Activated CD4-positive, alpha-beta T cell treated with anti-CD3 and anti-CD28 coated beads, Interleukin-2, amount 10 ng/mL, durations not matched to agents 24 days and 14 days (primary cell): ENCODE measurements around the gene RYR3. TPM values are rescaled to one million over a fixed set of nuclear protein-coding genes. Genes with fewer than 3 reads are reported as not detected.

Experiments
- DNase-seq: peaks from one replicate; pipeline ENCODE4 v3.0.0; 2022
- H3K27ac Mint-ChIP-seq: one replicate; pipeline ENCODE4 v1.8.0; 2022; ENCODE audit warnings: mild to moderate bottlenecking, mixed read lengths
- H3K27me3 Mint-ChIP-seq: one replicate; pipeline ENCODE4 v1.8.0; 2022; ENCODE audit warnings: mixed read lengths
- H3K36me3 Mint-ChIP-seq: one replicate; pipeline ENCODE4 v1.8.0; 2022; ENCODE audit warnings: low read depth, mild to moderate bottlenecking, mixed read lengths
- H3K4me1 Mint-ChIP-seq: one replicate; pipeline ENCODE4 v1.8.0; 2021; ENCODE audit warnings: mixed read lengths
- H3K4me3 Mint-ChIP-seq: one replicate; pipeline ENCODE4 v1.8.0; 2022; ENCODE audit warnings: mild to moderate bottlenecking, moderate library complexity, mixed read lengths
- H3K9me3 Mint-ChIP-seq: one replicate; pipeline ENCODE4 v1.8.0; 2021; ENCODE audit warnings: mixed read lengths
- intact Hi-C: fragments of 100-400 bp; cut with micrococcal nuclease; formaldehyde crosslinking; loops from one replicate; pipeline ENCODE4 v1.15.1; 2023
- total RNA-seq: library from RNA; stranded (reverse); gene quantifications from 2 replicates; pipeline ENCODE4 v1.2.3, GENCODE V29; 2022

Gene RYR3
- total RNA-seq, 1 donor from 2014 or later = not detected

GRCh38 chr15:33304924-33305323, 5.8 kb upstream of the RYR3 start:
- no peak overlapping the region for H3K27ac Mint-ChIP-seq
- H3K27me3 Mint-ChIP-seq = peaks cover 32% of the 10 kb centered on the region
- no peak overlapping the region for H3K4me3 Mint-ChIP-seq
- no peaks in the 10 kb centered on the region for H3K9me3 Mint-ChIP-seq
- DNase-seq = no peak
- H3K4me1 Mint-ChIP-seq = no peaks in the 10 kb centered on the region
- intact Hi-C loops = no loop called here
- H3K36me3 Mint-ChIP-seq = no peaks in the 10 kb centered on the region

DNA sequence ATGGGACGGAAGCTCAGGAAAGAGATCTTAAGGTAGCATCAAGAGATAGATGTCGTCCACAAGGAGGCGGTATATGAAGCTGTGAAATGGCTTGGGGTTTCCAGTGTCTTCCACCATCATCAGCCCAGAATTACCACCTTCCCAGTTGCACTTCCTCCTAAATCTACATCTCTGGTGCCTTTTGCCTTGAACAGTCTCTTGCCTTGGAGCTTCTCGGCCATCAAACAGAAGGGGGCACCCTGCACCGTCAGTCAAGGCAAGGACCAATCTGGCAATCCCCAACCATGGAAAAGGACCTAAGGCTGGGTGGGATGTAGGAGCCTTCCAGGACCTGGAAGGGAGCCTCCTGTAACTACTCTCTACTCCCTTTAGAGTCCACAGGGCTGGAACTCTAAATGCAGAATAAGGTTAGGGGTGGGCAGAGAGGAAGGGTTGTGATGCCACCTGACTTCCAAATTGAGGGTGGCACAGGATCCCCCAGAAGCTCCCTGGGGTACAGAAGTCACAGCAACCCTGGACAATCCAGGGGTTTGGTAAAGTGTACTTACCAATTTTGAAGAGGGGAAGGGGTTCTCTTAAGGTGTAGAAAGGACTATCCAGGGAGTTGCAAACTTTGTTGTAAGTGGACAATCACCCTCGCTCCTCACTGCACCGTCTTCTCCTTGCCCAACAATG, 1.0 kb upstream of the RYR3 start:
- no peak overlapping the region for H3K27ac Mint-ChIP-seq
- H3K4me3 Mint-ChIP-seq = no peak overlapping the region
- no peaks in the 10 kb centered on the region for H3K36me3 Mint-ChIP-seq
- H3K9me3 Mint-ChIP-seq = no peaks in the 10 kb centered on the region
- no peak for DNase-seq
- H3K27me3 Mint-ChIP-seq = peaks cover 45% of the 10 kb centered on the region
- intact Hi-C loops = no loop called here
- H3K4me1 Mint-ChIP-seq = peaks cover 3% of the 10 kb centered on the region

- H3K4me1 Mint-ChIP-seq = peaks cover 3% of the 10 kb centered on the region
- H3K4me3 Mint-ChIP-seq = no peak overlapping the region
- H3K27me3 Mint-ChIP-seq = peaks cover 38% of the 10 kb centered on the region
- no peak for DNase-seq
- no peaks in the 10 kb centered on the region for H3K9me3 Mint-ChIP-seq
- intact Hi-C loops = no loop called here
- H3K36me3 Mint-ChIP-seq = no peaks in the 10 kb centered on the region
- no peak overlapping the region for H3K27ac Mint-ChIP-seq
Measured at GRCh38 chr15:33311312-33311971, 675 bp downstream of the RYR3 start.

DNA sequence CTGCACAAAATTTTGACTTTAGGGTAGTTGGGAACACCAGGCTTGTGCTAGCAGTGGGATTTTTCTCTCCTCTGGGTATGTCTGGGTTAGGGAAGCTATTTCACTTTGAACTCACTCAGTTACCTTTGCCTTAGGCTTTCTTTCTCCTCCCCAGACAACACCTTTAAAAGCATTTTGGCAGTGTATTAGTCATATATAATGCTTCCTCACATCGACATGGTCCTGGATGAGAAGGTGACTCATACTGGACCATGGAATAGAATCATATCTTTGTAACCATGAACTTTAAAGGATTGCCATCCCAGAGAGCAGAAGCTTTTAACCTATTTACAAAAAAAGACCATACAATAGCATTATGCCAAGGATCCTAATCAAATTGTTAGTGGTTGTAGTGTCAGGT, 2.7 kb downstream of the RYR3 start:
- Mint-ChIP-seq H3K4me1 (peaks cover 3% of the 10 kb centered on the region), H3K4me3 (no peak overlapping the region), H3K36me3 (no peaks in the 10 kb centered on the region), H3K27ac (no peak overlapping the region), H3K27me3 (peaks cover 38% of the 10 kb centered on the region), H3K9me3 (no peaks in the 10 kb centered on the region)
- DNase-seq = no peak
- intact Hi-C loops = no loop called here

DNA sequence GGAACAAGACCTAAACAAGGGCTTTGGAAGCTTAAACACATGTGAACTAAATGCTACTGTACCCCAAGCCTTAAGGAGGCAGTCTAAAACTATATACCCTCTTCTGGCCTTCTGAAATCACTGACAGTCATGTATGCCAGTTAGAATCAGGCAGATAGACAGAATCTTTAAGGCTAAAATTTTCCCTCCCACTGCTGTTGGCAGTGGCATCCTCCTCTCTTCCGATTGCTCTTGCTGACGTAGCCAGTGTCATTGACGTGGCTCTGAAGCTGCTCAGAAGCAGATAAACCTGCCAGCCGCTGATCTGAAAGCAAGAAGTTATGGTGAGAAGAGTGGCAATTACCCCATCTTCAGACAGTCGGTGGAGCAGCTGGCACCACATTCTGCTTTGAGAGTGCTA, 3.3 kb downstream of the RYR3 start:
- H3K27ac Mint-ChIP-seq = no peak overlapping the region
- H3K9me3 Mint-ChIP-seq = no peaks in the 10 kb centered on the region
- H3K27me3 Mint-ChIP-seq = peaks cover 35% of the 10 kb centered on the region
- intact Hi-C loops = no loop called here
- H3K36me3 Mint-ChIP-seq = no peaks in the 10 kb centered on the region
- peaks cover 3% of the 10 kb centered on the region for H3K4me1 Mint-ChIP-seq
- H3K4me3 Mint-ChIP-seq = no peak overlapping the region
- no peak for DNase-seq

GRCh38 chr15:33315044-33315443, 4.3 kb downstream of the RYR3 start:
- no peak for DNase-seq
- Mint-ChIP-seq H3K27ac (no peak overlapping the region), H3K27me3 (peaks cover 26% of the 10 kb centered on the region), H3K4me3 (no peak overlapping the region), H3K4me1 (peaks cover 3% of the 10 kb centered on the region), H3K9me3 (no peaks in the 10 kb centered on the region), H3K36me3 (no peaks in the 10 kb centered on the region)
- intact Hi-C loops = no loop called here

GRCh38 chr15:33317896-33318295, 7.1 kb downstream of the RYR3 start:
- H3K4me3 Mint-ChIP-seq = no peak overlapping the region
- DNase-seq = no peak
- intact Hi-C loops = no loop called here
- H3K4me1 Mint-ChIP-seq = no peaks in the 10 kb centered on the region
- H3K9me3 Mint-ChIP-seq = no peaks in the 10 kb centered on the region
- H3K27me3 Mint-ChIP-seq = peaks cover 7% of the 10 kb centered on the region
- no peak overlapping the region for H3K27ac Mint-ChIP-seq
- H3K36me3 Mint-ChIP-seq = no peaks in the 10 kb centered on the region

DNA sequence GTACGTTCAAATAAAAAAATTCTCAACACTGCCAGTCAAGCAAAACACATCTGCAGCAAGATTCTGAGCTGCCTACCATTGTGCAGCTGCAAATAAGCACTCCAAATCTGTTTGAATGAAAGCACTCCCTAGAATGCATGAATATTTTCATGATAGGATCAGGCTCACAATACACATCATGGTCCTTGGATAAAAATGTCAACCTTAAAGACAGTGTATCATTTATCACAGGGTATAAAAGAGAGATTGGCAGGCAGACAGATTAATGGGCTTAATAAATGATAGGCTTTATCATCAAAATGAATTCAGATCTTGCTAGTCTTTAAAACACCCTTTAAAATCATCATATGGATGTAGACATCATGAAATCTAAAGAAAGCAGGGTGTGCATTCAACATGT, 9.2 kb downstream of the RYR3 start:
- no peak overlapping the region for H3K27ac Mint-ChIP-seq

GRCh38 chr15:33322091-33322490, 11.3 kb downstream of the RYR3 start:
- Mint-ChIP-seq H3K36me3 (no peaks in the 10 kb centered on the region), H3K4me3 (no peak overlapping the region), H3K27ac (no peak overlapping the region), H3K9me3 (no peaks in the 10 kb centered on the region), H3K4me1 (peaks cover 3% of the 10 kb centered on the region), H3K27me3 (peaks cover 7% of the 10 kb centered on the region)
- intact Hi-C loops = no loop called here
- DNase-seq = no peak

More for the DNA sequence above, 9.2 kb downstream of the RYR3 start:
- intact Hi-C loops = no loop called here
- no peaks in the 10 kb centered on the region for H3K9me3 Mint-ChIP-seq
- no peaks in the 10 kb centered on the region for H3K36me3 Mint-ChIP-seq
- DNase-seq = no peak
- H3K27me3 Mint-ChIP-seq = peaks cover 2% of the 10 kb centered on the region
- H3K4me3 Mint-ChIP-seq = no peak overlapping the region
- H3K4me1 Mint-ChIP-seq = peaks cover 3% of the 10 kb centered on the region

DNA sequence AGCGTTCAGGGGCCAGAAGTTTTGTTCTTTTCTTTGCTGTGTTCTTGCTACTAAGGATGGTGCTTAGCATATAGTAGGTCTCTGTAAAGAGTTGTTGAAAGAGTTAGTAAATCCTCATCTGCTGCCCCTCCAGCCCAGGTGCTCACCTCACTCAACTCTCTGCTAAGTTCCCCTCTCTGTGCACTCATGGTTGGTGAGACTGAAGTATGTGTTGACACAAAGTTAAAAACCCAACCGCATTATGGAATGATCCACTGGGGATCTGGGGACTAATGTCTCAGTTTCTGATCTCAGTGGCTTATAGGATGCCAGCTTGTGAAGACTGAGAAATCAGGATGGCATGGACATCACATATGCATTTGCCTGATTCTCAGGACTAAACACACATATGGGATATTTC, 13.8 kb downstream of the RYR3 start:
- Mint-ChIP-seq H3K27ac (no peak overlapping the region), H3K27me3 (peaks cover 11% of the 10 kb centered on the region), H3K4me1 (peaks cover 3% of the 10 kb centered on the region), H3K4me3 (no peak overlapping the region), H3K9me3 (no peaks in the 10 kb centered on the region), H3K36me3 (no peaks in the 10 kb centered on the region)
- intact Hi-C loops = no loop called here
- no peak for DNase-seq

DNA sequence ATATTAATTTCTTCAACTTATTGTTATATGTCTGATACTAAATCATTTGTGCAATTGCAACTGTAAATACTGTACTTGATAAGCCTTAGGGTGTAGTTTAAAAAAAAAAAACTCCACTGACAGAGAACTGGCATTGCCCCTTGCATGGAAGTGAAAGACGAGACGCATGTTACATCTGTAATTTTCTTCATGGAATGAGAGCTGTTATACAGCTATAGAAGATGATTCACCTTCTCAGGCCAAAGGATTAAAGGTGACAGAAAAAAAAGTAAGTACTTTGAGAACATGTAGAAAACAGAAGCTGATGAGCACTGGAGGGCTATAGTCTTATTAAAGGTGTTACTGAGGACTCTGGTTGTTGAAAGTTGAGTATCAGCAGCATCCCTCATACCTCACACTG, 16.1 kb downstream of the RYR3 start:
- Mint-ChIP-seq H3K9me3 (no peaks in the 10 kb centered on the region), H3K4me3 (no peak overlapping the region), H3K27ac (no peak overlapping the region), H3K27me3 (peaks cover 16% of the 10 kb centered on the region), H3K4me1 (peaks cover 3% of the 10 kb centered on the region), H3K36me3 (no peaks in the 10 kb centered on the region)
- no peak for DNase-seq
- intact Hi-C loops = no loop called here

GRCh38 chr15:33328106-33328505, 17.3 kb downstream of the RYR3 start:
- Mint-ChIP-seq H3K27me3 (peaks cover 18% of the 10 kb centered on the region), H3K27ac (no peak overlapping the region)
- intact Hi-C loops = no loop called here

GRCh38 chr15:33329457-33329856, 18.7 kb downstream of the RYR3 start:
- no peaks in the 10 kb centered on the region for H3K4me1 Mint-ChIP-seq
- H3K27ac Mint-ChIP-seq = no peak overlapping the region
- H3K4me3 Mint-ChIP-seq = no peak overlapping the region
- intact Hi-C loops = no loop called here
- H3K9me3 Mint-ChIP-seq = no peaks in the 10 kb centered on the region
- peaks cover 24% of the 10 kb centered on the region for H3K27me3 Mint-ChIP-seq
- no peaks in the 10 kb centered on the region for H3K36me3 Mint-ChIP-seq
- no peak for DNase-seq

More at GRCh38 chr15:33328106-33328505, 17.3 kb downstream of the RYR3 start:
- H3K4me3 Mint-ChIP-seq = no peak overlapping the region
- H3K36me3 Mint-ChIP-seq = no peaks in the 10 kb centered on the region
- peaks cover 3% of the 10 kb centered on the region for H3K4me1 Mint-ChIP-seq
- H3K9me3 Mint-ChIP-seq = no peaks in the 10 kb centered on the region
- no peak for DNase-seq

GRCh38 chr15:33330931-33331330, 20.2 kb downstream of the RYR3 start:
- H3K27ac Mint-ChIP-seq = no peak overlapping the region
- peaks cover 24% of the 10 kb centered on the region for H3K27me3 Mint-ChIP-seq

GRCh38 chr15:33341953-33342352, 31.2 kb downstream of the RYR3 start:
- intact Hi-C loops = no loop called here
- Mint-ChIP-seq H3K4me3 (no peak overlapping the region), H3K4me1 (no peaks in the 10 kb centered on the region), H3K36me3 (no peaks in the 10 kb centered on the region), H3K27me3 (peaks cover 2% of the 10 kb centered on the region), H3K9me3 (no peaks in the 10 kb centered on the region), H3K27ac (no peak overlapping the region)
- no peak for DNase-seq

More at GRCh38 chr15:33330931-33331330, 20.2 kb downstream of the RYR3 start:
- Mint-ChIP-seq H3K4me1 (no peaks in the 10 kb centered on the region), H3K9me3 (no peaks in the 10 kb centered on the region), H3K36me3 (no peaks in the 10 kb centered on the region), H3K4me3 (no peak overlapping the region)
- no peak for DNase-seq
- intact Hi-C loops = no loop called here
